CD8-positive, alpha-beta memory T cell (primary cell): ENCODE measurements around the gene DNHD1. TPM values are rescaled to one million over a fixed set of nuclear protein-coding genes. Genes with fewer than 3 reads are reported as not detected.

Source experiments
- CTCF ChIA-PET: fragments of 350-600 bp; sonication (Branson Sonifier 250); formaldehyde crosslinking; loops from one replicate; lab custom pipeline; 2021; ENCODE audit warnings: antibody characterized with exemption; lab: Charles Lee
- POLR2A ChIA-PET: fragments of 350-600 bp; sonication (Branson Sonifier 250); formaldehyde crosslinking; loops from one replicate; lab custom pipeline; 2021; ENCODE audit warnings: antibody characterized with exemption; lab: Charles Lee
- DNase-seq, 5 donors: peaks; one replicate each; pipeline versions ENCODE4 v3.0.0 to v3.0.0-alpha.2; 2020 to 2022; ENCODE audit warnings: mixed read lengths in 1 of 5
- H3K27ac ChIP-seq: one replicate; pipeline ENCODE4 v1.7.0; 2013; ENCODE audit warnings: low read depth, mild to moderate bottlenecking, low read length, moderate library complexity
- H3K27me3 ChIP-seq: 2 replicates; pipeline ENCODE4 v1.7.0; 2013; ENCODE audit warnings: low read length, mild to moderate bottlenecking; ENCODE audit not compliant: insufficient read depth, poor library complexity, severe bottlenecking
- H3K36me3 ChIP-seq: 2 replicates; pipeline ENCODE4 v1.7.0; 2013; ENCODE audit warnings: mild to moderate bottlenecking, low read length, moderate library complexity; ENCODE audit not compliant: insufficient read depth
- H3K4me1 ChIP-seq: 2 replicates; pipeline ENCODE4 v1.7.0; 2013; ENCODE audit warnings: mild to moderate bottlenecking, low read length, moderate library complexity; ENCODE audit not compliant: insufficient read depth
- H3K4me3 ChIP-seq: 2 replicates; pipeline ENCODE4 v1.7.0; 2013; ENCODE audit warnings: mild to moderate bottlenecking, low read length
- H3K9me3 ChIP-seq: 2 replicates; pipeline ENCODE4 v1.7.0; 2013; ENCODE audit warnings: mild to moderate bottlenecking, low read length
- H3K27ac Mint-ChIP-seq, 8 donors: one replicate each; pipeline ENCODE4 v1.8.0; 2020 to 2021; ENCODE audit warnings: mixed read lengths in 8 of 8, mild to moderate bottlenecking in 6 of 8, inconsistent platforms in 3 of 8, moderate library complexity in 3 of 8
- H3K27me3 Mint-ChIP-seq, 2 donors: one replicate each; pipeline ENCODE4 v1.8.0; 2020 to 2021; ENCODE audit warnings: mixed read lengths in 2 of 2, mild to moderate bottlenecking in 1 of 2, moderate library complexity in 1 of 2
- H3K36me3 Mint-ChIP-seq, 3 donors: one replicate each; pipeline ENCODE4 v1.8.0; 2020 to 2021; ENCODE audit warnings: mixed read lengths in 3 of 3, inconsistent platforms in 1 of 3, mild to moderate bottlenecking in 1 of 3
- H3K4me1 Mint-ChIP-seq, 3 donors: one replicate each; pipeline ENCODE4 v1.8.0; 2020 to 2021; ENCODE audit warnings: mixed read lengths in 3 of 3, inconsistent platforms in 1 of 3, mild to moderate bottlenecking in 1 of 3
- H3K4me3 Mint-ChIP-seq, 7 donors: one replicate each; pipeline ENCODE4 v1.8.0; 2020 to 2021; ENCODE audit warnings: mixed read lengths in 7 of 7, mild to moderate bottlenecking in 6 of 7, moderate library complexity in 4 of 7, inconsistent platforms in 2 of 7
- H3K9me3 Mint-ChIP-seq, 5 donors: one replicate each; pipeline ENCODE4 v1.8.0; 2020 to 2022; ENCODE audit warnings: mixed read lengths in 5 of 5, mild to moderate bottlenecking in 3 of 5, moderate library complexity in 2 of 5, inconsistent platforms in 1 of 5
- polyA plus RNA-seq: library from polyadenylated mRNA; unstranded; fragments of 300-500 nt; fragmentation: Illumina TruSeq; gene quantifications from one replicate; pipeline ENCODE4 v1.2.3, GENCODE V29; 2021
- total RNA-seq, 2 experiments: library from RNA; stranded (reverse); gene quantifications; one replicate each; pipeline ENCODE4 v1.2.3, GENCODE V29; 2021

Gene DNHD1
- total and polyA plus RNA-seq, 3 experiments from 2014 or later, result 1.9 to 9.2 (median 8.0) TPM

DNA sequence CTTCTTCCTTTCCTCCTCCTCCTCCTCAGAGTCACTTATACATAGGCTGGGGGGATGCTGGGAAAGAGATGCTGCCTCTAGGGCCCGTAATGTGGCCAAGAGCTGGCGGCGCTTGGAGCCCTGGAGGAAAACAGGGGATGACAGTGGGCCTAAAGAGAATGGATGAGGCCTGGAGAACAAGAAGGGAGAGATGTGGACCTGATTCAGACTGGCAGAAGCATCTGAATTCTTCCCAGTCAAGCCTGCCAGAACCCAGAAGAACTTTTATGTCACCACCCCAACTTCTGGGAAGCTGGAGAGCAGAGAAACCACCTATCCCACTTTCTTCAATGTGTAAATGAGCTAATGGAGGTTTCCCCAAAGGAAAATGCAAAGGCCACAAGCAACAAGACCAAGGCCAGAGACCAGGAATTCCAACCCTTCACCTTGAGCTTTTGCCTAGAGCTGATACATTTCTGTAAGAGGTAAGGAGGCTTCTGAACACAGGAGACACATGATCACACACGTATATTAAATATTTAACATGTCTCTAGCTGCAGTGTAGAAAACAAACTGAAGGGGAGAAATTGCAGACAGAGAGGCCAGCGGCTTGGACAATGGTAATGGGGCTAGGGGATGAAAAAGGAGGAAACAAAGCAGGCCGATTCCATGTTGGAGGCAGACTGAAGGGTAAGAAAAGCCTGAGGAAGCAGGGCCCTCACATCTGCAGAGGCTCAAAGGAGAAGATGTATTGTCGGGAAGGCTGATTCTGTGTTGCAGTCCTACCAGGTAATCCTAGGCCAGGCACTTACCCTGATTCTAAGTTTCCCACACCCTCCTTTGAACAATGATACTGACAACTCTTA is 105.2 kb downstream of the DNHD1 start:
- peaks cover 29% of the 10 kb centered on the region for H3K36me3 ChIP-seq
- Mint-ChIP-seq H3K4me1 (peaks cover 22 to 31% (median 27%) of the 10 kb centered on the region in 3 donors), H3K9me3 (no peaks in the 10 kb centered on the region), H3K36me3 (peaks cover 0 to 44% (median 6%) of the 10 kb centered on the region in 3 donors), H3K4me3 (no peak overlapping the region), H3K27ac (peak overlapping the region in 4 of 8 donors; percentile 30 to 91 (median 78)), H3K27me3 (no peaks in the 10 kb centered on the region)
- ChIA-PET POLR2A (interaction anchor here (0.7 to 3.9 kb wide), 3 partner anchors 10 to 81 kb away, joined by 12 to 35 read pairs (median 29); partner anchors contain the start of genes MRPL17, TAF10 and TPP1), CTCF (interaction anchor here (1.0 to 4.6 kb wide), 6 partner anchors 9 to 120 kb away, joined by 3 to 68 read pairs (median 6); partner anchors contain the start of genes MRPL17, TAF10 and TPP1)
- no peak for DNase-seq
- H3K4me1 ChIP-seq, result peaks cover 45% of the 10 kb centered on the region
- H3K27me3 ChIP-seq, result no peaks in the 10 kb centered on the region
- H3K9me3 ChIP-seq, result no peaks in the 10 kb centered on the region
- peak overlapping the region; percentile 91 for H3K27ac ChIP-seq
- H3K4me3 ChIP-seq, result peak overlapping the region; percentile 86

DNA sequence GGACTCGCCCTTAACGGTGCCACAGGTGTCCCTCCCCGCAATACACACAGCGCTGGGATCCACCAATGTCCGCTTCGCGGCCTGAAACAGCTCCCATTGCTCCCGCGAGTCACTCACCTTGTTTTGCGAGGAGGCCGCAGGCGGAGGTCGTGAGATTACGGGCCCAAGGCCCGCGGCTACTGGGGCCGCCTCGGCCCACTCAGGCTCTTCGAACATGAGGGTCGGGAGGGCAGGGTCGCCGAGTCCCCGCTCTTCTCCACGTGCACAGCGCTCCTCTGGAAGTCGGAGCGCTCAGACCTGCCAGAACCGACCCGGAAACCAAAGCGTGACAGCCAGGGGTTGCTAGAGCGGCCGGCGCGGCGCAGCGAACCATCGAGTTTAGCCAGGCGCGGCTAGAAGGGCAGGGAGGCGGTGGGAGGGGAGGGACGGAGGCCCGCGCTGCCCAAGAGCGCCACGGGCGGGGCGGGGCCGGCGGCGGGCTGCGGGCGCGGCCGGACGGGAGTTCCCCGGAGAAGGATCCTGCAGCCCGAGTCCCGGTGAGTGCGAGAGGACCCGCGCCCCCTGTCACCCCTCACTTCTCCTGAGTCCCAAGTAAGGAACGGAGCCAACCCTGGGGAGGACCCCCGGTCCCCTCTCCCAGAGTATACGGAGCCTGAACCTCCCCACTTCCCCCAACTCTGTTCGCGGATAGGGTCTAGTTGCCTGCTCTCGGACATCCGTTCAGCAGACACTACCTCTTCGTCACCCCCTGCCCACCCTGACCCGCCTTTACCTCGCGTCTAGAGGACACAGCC is 106.4 kb downstream of the DNHD1 start, which contains the start of the genes ILK and RRP8:
TSS of gene ILK (plus strand) at position 488 of the 794 bp plus-strand sequence. CDS start 498 bp downstream, outside the sequence.
TSS of gene RRP8 (minus strand) at position 330 of the 794 bp plus-strand sequence. CDS start at position 216, 114 bp downstream.
- Histone ChIP-seq H3K4me3 (peak within 1 kb of the TSS; percentile 86), H3K27ac (peak within 1 kb of the TSS; percentile 91), H3K27me3 (no peaks in the 10 kb centered on the region), H3K9me3 (no peaks in the 10 kb centered on the region), H3K4me1 (peaks cover 57% of the 10 kb centered on the region), H3K36me3 (peaks cover 40% of the 10 kb centered on the region)
- ChIA-PET POLR2A (interaction anchor here (0.6 to 3.9 kb wide), 7 partner anchors 9 to 369 kb away, joined by 3 to 35 read pairs (median 12); partner anchors contain the start of genes FHIP1B, MRPL17, TAF10 and TPP1), CTCF (interaction anchor here (1.0 to 4.6 kb wide), 18 partner anchors 8 to 249 kb away, joined by 3 to 68 read pairs (median 4); partner anchors contain the start of genes MRPL17, TAF10 and TPP1)
- DNase-seq, result peak; percentile 80 to 91 (median 81)
- no peak within 1 kb of the TSS for H3K27ac Mint-ChIP-seq
- peaks cover 0 to 47% (median 5%) of the 10 kb centered on the region in 3 donors for H3K36me3 Mint-ChIP-seq
- no peaks in the 10 kb centered on the region for H3K27me3 Mint-ChIP-seq
- peaks cover 14 to 31% (median 18%) of the 10 kb centered on the region in 3 donors for H3K4me1 Mint-ChIP-seq
- H3K4me3 Mint-ChIP-seq, result no peak within 1 kb of the TSS
- no peaks in the 10 kb centered on the region for H3K9me3 Mint-ChIP-seq

DNA sequence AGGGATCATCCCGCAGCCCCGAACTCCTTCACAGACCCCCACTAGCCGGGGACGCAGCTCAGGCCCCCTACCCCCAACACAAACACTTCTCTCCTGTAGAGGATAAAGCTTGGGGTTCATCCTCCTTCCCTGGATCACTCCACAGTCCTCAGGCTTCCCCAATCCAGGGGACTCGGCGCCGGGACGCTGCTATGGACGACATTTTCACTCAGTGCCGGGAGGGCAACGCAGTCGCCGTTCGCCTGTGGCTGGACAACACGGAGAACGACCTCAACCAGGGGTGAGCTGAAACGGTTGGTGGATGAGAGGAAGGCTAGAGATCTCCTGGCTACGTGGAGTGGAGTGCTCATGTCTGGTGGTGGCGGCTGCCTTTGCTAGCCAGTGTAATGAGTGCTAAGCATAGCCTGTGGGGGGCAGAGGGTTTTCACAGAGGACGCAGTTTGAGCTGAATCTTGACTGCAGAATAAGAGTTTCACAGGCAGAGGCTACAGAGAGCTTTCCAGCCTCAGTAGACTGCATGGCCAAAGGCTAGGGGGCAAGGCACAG is 107.1 kb downstream of the DNHD1 start:
- Histone ChIP-seq H3K9me3 (no peaks in the 10 kb centered on the region), H3K27me3 (no peaks in the 10 kb centered on the region), H3K4me3 (peak overlapping the region; percentile 86), H3K36me3 (peaks cover 46% of the 10 kb centered on the region), H3K27ac (peak overlapping the region; percentile 91), H3K4me1 (peaks cover 63% of the 10 kb centered on the region)
- peak; percentile 22 to 77 (median 51) for DNase-seq
- CTCF ChIA-PET, result interaction anchor here (0.6 to 4.6 kb wide), 22 partner anchors 9 to 250 kb away, joined by 3 to 68 read pairs (median 4); partner anchors contain the start of genes ARFIP2, MRPL17, TIMM10B and TPP1
- Mint-ChIP-seq H3K27ac (no peak overlapping the region), H3K9me3 (no peaks in the 10 kb centered on the region), H3K36me3 (peaks cover 0 to 47% (median 9%) of the 10 kb centered on the region in 3 donors), H3K4me1 (peaks cover 11 to 33% (median 14%) of the 10 kb centered on the region in 3 donors), H3K27me3 (no peaks in the 10 kb centered on the region), H3K4me3 (no peak overlapping the region)
- POLR2A ChIA-PET, result interaction anchor here (0.8 to 3.9 kb wide), 7 partner anchors 8 to 370 kb away, joined by 3 to 35 read pairs (median 7); partner anchors contain the start of genes FHIP1B, MRPL17, TAF10 and TPP1

DNA sequence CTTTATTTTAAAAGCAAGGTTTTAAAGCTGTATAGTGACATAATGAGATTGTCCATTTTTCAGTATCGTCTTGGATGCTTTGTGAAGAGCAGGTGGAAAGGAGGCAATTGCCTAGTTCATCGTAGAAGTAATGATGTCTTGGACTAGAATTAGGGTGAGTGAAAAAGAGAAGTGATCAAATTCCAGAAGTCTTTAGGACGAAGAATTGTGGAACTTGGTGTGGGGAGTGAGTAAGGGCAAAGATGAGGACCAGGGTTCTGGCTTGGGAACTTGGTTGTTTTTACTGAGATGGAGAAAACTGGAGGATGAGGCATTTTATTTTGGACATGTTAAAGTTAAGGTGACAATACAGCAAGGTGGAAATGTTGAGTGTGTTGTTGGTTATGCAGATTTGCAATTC is 107.7 kb downstream of the DNHD1 start:
- H3K27me3 Mint-ChIP-seq, result no peaks in the 10 kb centered on the region
- peaks cover 0 to 47% (median 10%) of the 10 kb centered on the region in 3 donors for H3K36me3 Mint-ChIP-seq
- DNase-seq, result no peak
- H3K36me3 ChIP-seq, result peaks cover 46% of the 10 kb centered on the region
- no peak overlapping the region for H3K4me3 Mint-ChIP-seq
- peak overlapping the region; percentile 86 for H3K4me3 ChIP-seq
- no peaks in the 10 kb centered on the region for H3K27me3 ChIP-seq
- H3K27ac ChIP-seq, result peak overlapping the region; percentile 91
- peaks cover 10 to 29% (median 14%) of the 10 kb centered on the region in 3 donors for H3K4me1 Mint-ChIP-seq
- ChIA-PET POLR2A (interaction anchor here (0.8 to 3.9 kb wide), 7 partner anchors 8 to 370 kb away, joined by 3 to 35 read pairs (median 7); partner anchors contain the start of genes FHIP1B, MRPL17, TAF10 and TPP1), CTCF (interaction anchor here (0.6 to 4.6 kb wide), 21 partner anchors 8 to 251 kb away, joined by 3 to 68 read pairs (median 5); partner anchors contain the start of genes ARFIP2, MRPL17, TIMM10B and TPP1)
- H3K27ac Mint-ChIP-seq, result no peak overlapping the region
- H3K4me1 ChIP-seq, result peaks cover 63% of the 10 kb centered on the region
- no peaks in the 10 kb centered on the region for H3K9me3 ChIP-seq
- H3K9me3 Mint-ChIP-seq, result no peaks in the 10 kb centered on the region

DNA sequence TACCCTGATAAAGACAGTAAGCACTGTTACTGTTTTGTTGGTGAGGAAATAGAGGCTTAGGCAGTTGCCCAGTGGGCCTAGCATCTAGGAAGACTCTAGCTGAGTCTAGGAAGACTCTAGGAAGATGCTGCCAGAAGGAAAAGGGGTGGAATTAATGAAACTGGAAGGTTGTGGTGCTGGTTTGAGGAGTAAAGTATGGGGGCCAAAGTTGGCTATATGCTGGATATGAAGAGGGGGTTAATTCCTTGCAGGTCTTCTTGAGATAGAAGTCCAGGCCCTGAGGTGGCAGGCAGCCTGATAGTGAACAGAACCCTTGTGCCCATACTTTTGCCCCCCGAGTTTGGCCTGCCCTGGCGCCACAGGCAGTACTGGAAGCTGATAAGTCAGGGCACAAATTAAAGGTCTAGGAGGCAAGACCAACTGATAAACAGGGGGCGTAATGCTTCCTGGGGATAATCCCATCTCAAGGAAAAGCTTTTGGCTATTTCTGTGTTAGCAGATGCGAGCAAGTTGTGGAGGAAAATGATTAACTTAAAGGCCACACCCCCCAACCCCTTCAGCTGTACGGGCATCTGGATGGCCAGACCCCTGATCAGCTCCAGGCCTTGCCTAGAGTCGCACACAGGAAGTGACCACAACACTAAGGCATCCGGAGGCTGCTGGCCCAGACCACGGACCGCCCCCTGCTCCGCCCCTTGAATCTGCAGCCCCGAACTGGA is 109.5 kb downstream of the DNHD1 start:
- H3K27me3 Mint-ChIP-seq, result no peaks in the 10 kb centered on the region
- no peaks in the 10 kb centered on the region for H3K27me3 ChIP-seq
- peak overlapping the region; percentile 66 for H3K27ac ChIP-seq
- peak overlapping the region in 2 of 8 donors; percentile 73 to 97 for H3K27ac Mint-ChIP-seq
- ChIA-PET POLR2A (interaction anchor here (0.6 kb wide), 1 partner anchor 64 kb away, joined by 3 read pairs; no protein-coding TSS in a partner anchor), CTCF (interaction anchor here (1.1 to 7.8 kb wide), 4 partner anchors 13 to 150 kb away, joined by 3 to 68 read pairs (median 18); partner anchors contain the start of genes MRPL17 and TPP1)
- peaks cover 40% of the 10 kb centered on the region for H3K36me3 ChIP-seq
- DNase-seq, result peak; percentile 25 to 67 (median 38)
- peaks cover 72% of the 10 kb centered on the region for H3K4me1 ChIP-seq
- peaks cover 0 to 48% (median 15%) of the 10 kb centered on the region in 3 donors for H3K36me3 Mint-ChIP-seq
- H3K9me3 Mint-ChIP-seq, result no peaks in the 10 kb centered on the region
- peak overlapping the region; percentile 24 for H3K4me3 ChIP-seq
- H3K4me1 Mint-ChIP-seq, result peaks cover 23 to 45% (median 32%) of the 10 kb centered on the region in 3 donors
- no peaks in the 10 kb centered on the region for H3K9me3 ChIP-seq
- peak overlapping the region in 1 of 7 donors; percentile 81 for H3K4me3 Mint-ChIP-seq

DNA sequence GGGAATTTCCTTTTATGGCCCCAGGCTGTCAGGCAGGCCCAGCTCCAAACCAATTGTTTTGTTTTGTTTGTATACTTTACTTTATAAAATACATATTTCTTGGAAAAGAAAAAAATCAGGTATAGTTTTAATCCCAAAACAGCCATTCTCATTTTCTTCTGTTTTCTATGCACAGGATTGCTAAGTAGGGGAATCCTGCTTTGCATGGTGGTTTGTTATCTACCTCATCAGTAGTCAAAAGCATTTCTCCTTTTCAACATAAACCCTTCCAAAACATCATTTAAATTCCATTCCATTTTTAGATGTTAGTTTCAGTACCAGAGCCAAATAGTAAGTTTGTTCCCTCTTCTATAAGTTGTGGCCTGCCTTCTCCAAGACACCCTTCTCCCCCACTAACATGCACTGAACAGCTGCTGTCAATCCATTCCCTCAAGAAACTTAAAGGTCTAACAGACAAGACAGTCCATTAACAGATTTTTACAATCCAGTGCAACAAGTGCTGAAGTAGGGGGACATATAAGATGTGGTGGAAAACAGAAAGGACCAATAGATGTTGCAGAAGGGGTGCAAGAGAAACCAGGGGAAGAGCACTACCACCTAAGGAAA is 110.2 kb downstream of the DNHD1 start:
- H3K4me1 ChIP-seq, result peaks cover 65% of the 10 kb centered on the region
- Mint-ChIP-seq H3K27me3 (no peaks in the 10 kb centered on the region), H3K4me3 (peak overlapping the region in 4 of 7 donors; percentile 25 to 63 (median 36)), H3K4me1 (peaks cover 23 to 46% (median 32%) of the 10 kb centered on the region in 3 donors), H3K9me3 (no peaks in the 10 kb centered on the region), H3K27ac (peak overlapping the region in 3 of 8 donors; percentile 79 to 97 (median 83)), H3K36me3 (peaks cover 0 to 46% (median 13%) of the 10 kb centered on the region in 3 donors)
- peaks cover 37% of the 10 kb centered on the region for H3K36me3 ChIP-seq
- H3K27ac ChIP-seq, result peak overlapping the region; percentile 66
- no peaks in the 10 kb centered on the region for H3K27me3 ChIP-seq
- POLR2A ChIA-PET, result interaction anchor here (2.8 kb wide), 1 partner anchor 11 kb away, joined by 11 read pairs; the partner anchor contains the start of gene TPP1
- DNase-seq, result no peak
- H3K4me3 ChIP-seq, result no peak overlapping the region
- CTCF ChIA-PET, result interaction anchor here (1.1 to 7.8 kb wide), 4 partner anchors 12 to 228 kb away, joined by 3 to 68 read pairs (median 3); partner anchors contain the start of genes MRPL17 and TPP1
- no peaks in the 10 kb centered on the region for H3K9me3 ChIP-seq
